Colonic mucosa (tissue), 4 donors: ENCODE data around the gene MPHOSPH10. TPM values are rescaled to one million over a fixed set of nuclear protein-coding genes. Genes with fewer than 3 reads are reported as not detected.

Source experiments
- DNase-seq: peaks from one replicate; pipeline ENCODE4 v3.0.0-alpha.2; 2020
- H3K27ac ChIP-seq: fragments of 200-600 bp; one replicate; pipeline ENCODE4 v1.8.0; 2021
- H3K27me3 ChIP-seq: fragments of 200-600 bp; one replicate; pipeline ENCODE4 v1.8.0; 2021
- H3K36me3 ChIP-seq: fragments of 200-600 bp; one replicate; pipeline ENCODE4 v1.8.0; 2021
- H3K4me1 ChIP-seq: fragments of 200-600 bp; one replicate; pipeline ENCODE4 v1.8.0; 2021; ENCODE audit warnings: mild to moderate bottlenecking
- H3K4me3 ChIP-seq: fragments of 200-600 bp; one replicate; pipeline ENCODE4 v1.8.0; 2021
- H3K9ac ChIP-seq, 2 donors: one replicate each; pipeline ENCODE4 v1.7.0; 2013; ENCODE audit warnings: control low read depth in 2 of 2, low read depth in 2 of 2, low read length in 2 of 2
- H3K9me3 ChIP-seq: fragments of 200-600 bp; one replicate; pipeline ENCODE4 v1.8.0; 2021
- CTCF ChIP-seq: fragments of 200-600 bp; IDR thresholded peaks from one replicate; pipeline ENCODE4 v1.8.0; 2022; ENCODE audit warnings: antibody characterized with exemption, mild to moderate bottlenecking
- intact Hi-C: fragments of 100-400 bp; cut with DNase I; formaldehyde crosslinking; loops from one replicate; pipeline ENCODE4 v1.14.1; 2022
- total RNA-seq, 2 donors: library from RNA; stranded (reverse); fragmentation: NEBNext Ultra II Directional in 1 of 2; extraction: Animal tissue kit (Norgen Biotek cat#: 25700) in 1 of 2; gene quantifications; one replicate each; pipeline ENCODE4 v1.2.1, GENCODE V29; 2021
- donor health status: healthy.
- donor health status: DM: no; HTN: no; CAD: no.
- donor health status: DM: no; HTN: no; CAD: no.

Gene MPHOSPH10
- total RNA-seq, 2 donors from 2014 or later: 18.7 to 26.4 TPM

- intact Hi-C loops: no loop called here
- Histone ChIP-seq H3K9ac (no peak overlapping the region), H3K4me3 (no peak overlapping the region)
Observed at GRCh38 chr2:71151620-71152019, 21.2 kb downstream of the MPHOSPH10 start.

GRCh38 chr2:71153585-71154224, 23.3 kb downstream of the MPHOSPH10 start:
- no peak overlapping the region for H3K4me3 ChIP-seq
- TF ChIP-seq CTCF: no peak

More at GRCh38 chr2:71151620-71152019, 21.2 kb downstream of the MPHOSPH10 start:
- Histone ChIP-seq H3K36me3 (peaks cover 17% of the 10 kb centered on the region), H3K27ac (no peak overlapping the region), H3K9me3 (no peaks in the 10 kb centered on the region), H3K27me3 (no peaks in the 10 kb centered on the region), H3K4me1 (no peaks in the 10 kb centered on the region)
- no peak for TF ChIP-seq CTCF
- DNase-seq: no peak

GRCh38 chr2:71154279-71154678, 23.8 kb downstream of the MPHOSPH10 start:
- no peak overlapping the region for H3K27ac ChIP-seq
- H3K36me3 ChIP-seq: no peaks in the 10 kb centered on the region
- intact Hi-C loops: no loop called here
- no peak overlapping the region for H3K9ac ChIP-seq
- no peaks in the 10 kb centered on the region for H3K9me3 ChIP-seq
- TF ChIP-seq CTCF: no peak
- no peak for DNase-seq
- no peak overlapping the region for H3K4me3 ChIP-seq
- H3K27me3 ChIP-seq: no peaks in the 10 kb centered on the region
- no peaks in the 10 kb centered on the region for H3K4me1 ChIP-seq

More at GRCh38 chr2:71153585-71154224, 23.3 kb downstream of the MPHOSPH10 start:
- Histone ChIP-seq H3K9ac (no peak overlapping the region), H3K27ac (no peak overlapping the region), H3K27me3 (no peaks in the 10 kb centered on the region), H3K36me3 (peaks cover 6% of the 10 kb centered on the region), H3K4me1 (no peaks in the 10 kb centered on the region), H3K9me3 (no peaks in the 10 kb centered on the region)
- intact Hi-C loops: no loop called here
- DNase-seq: no peak

GRCh38 chr2:71154798-71155197, 24.4 kb downstream of the MPHOSPH10 start:
- no peak for DNase-seq
- intact Hi-C loops: no loop called here
- Histone ChIP-seq H3K36me3 (no peaks in the 10 kb centered on the region), H3K27me3 (no peaks in the 10 kb centered on the region), H3K9me3 (no peaks in the 10 kb centered on the region), H3K4me3 (no peak overlapping the region), H3K4me1 (no peaks in the 10 kb centered on the region), H3K27ac (no peak overlapping the region), H3K9ac (no peak overlapping the region)
- no peak for TF ChIP-seq CTCF

- no peaks in the 10 kb centered on the region for H3K4me1 ChIP-seq
- intact Hi-C loops: no loop called here
- H3K27me3 ChIP-seq: no peaks in the 10 kb centered on the region
- DNase-seq: no peak
- no peak overlapping the region for H3K27ac ChIP-seq
- no peak for TF ChIP-seq CTCF
- H3K9ac ChIP-seq: no peak overlapping the region
- no peaks in the 10 kb centered on the region for H3K9me3 ChIP-seq
- H3K4me3 ChIP-seq: no peak overlapping the region
- no peaks in the 10 kb centered on the region for H3K36me3 ChIP-seq
Observed at GRCh38 chr2:71155846-71156245, 25.4 kb downstream of the MPHOSPH10 start.
